ENCODE measurements around the gene KCNJ12. TPM values are rescaled to one million over a fixed set of nuclear protein-coding genes. Genes with fewer than 3 reads are reported as not detected.
"Not testable (repeated sequence)": the region's sequence is repeated elsewhere in the genome, so short reads cannot be mapped to it uniquely, and the experiment has no call there.

KCNJ12 gene
- total RNA-seq, 4 donors from 2014 or later, result 3.8 to 14.2 (median 6.3) TPM

DNA sequence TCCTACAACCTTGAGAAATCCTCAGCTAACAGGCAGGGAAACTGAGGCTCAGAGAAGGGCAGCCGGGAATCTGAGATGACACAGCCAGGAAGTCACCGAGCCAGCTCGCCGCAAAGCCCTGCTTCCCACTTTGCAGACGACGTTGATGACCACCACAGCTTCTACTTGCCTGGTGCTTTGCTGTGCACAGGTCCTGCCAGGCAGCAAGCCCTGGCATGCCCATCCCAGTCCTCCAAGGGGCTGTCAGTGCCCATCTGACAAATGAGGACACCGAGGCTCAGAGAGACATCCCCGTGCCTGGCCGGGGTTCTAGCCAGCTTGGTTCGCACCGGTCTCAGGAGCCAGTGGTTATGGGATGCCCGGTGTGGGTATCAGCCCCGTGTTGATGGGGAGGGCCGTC is 20.1 kb downstream of the KCNJ12 start:
- no peak overlapping the region for H3K4me3 ChIP-seq (ENCODE audit: low read depth, poor library complexity, severe bottlenecking)
- DNase-seq (ENCODE audit: low spot score in 2 of 2), result no peak
- intact Hi-C loops (cut with DNase I; ENCODE audit: low total_unique reads), result no loop called here
- TF ChIP-seq CTCF (IDR thresholded peaks at IDR 0.05) (no peak), POLR2A (IDR thresholded peaks at IDR 0.05) (no peak)
- WGBS, 2 donors, result 78 to 79% methylated on average over 14 of the region's 14 CpGs

DNA sequence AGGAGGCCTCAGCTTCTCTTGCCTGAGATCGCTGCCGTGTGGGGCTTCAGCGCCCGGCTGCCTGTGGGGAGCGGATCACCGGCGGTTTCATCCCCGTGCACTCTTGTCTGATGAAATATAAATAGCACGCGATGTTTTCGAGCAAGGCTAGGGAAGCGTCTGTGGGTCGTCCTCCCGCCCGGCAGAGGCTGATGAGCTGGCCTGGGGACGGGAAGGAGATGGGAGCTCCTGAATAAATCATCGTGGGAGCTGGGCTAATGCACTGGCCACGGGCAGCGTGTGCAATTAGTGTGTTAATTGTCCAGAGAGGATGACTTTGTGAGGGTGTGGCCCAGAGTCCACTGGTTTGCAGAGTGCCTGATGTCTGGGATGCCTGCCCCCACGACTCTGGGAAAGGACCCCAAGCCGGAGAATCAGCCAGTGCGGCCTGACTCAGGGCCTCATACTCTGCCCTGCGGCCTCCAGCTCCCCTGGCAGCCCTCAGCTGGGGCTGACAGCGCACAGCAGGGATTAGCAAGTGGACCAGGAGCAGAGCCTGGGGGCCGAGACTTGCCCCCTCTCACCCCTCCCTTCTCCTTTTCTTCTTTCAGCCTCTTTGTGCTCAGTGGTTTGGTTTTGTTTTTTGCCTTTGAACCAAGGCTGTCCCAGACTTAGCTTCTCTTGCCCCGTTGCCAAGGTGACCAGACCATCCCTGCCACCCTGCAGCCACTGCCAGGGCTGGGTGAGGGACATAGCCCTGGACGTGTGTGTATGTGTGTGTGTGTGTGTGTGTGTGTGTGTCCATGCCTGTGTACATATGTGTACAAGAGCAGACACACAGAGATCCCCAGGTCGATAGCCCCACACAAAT is 21.4 kb downstream of the KCNJ12 start:
- intact Hi-C loops (cut with DNase I; ENCODE audit: low total_unique reads), result no loop called here
- TF ChIP-seq CTCF (IDR thresholded peaks at IDR 0.05) (no peak), POLR2A (IDR thresholded peaks at IDR 0.05) (no peak)
- peak in 1 of 2 donors; percentile 26 for DNase-seq (ENCODE audit: low spot score in 2 of 2)
- no peak overlapping the region for H3K4me3 ChIP-seq (ENCODE audit: low read depth, poor library complexity, severe bottlenecking)
- WGBS, 2 donors, result 73 to 76% methylated on average over 25 to 28 of the region's 28 CpGs

- TF ChIP-seq CTCF (IDR thresholded peaks at IDR 0.05) (no peak), POLR2A (IDR thresholded peaks at IDR 0.05) (no peak)
- 91 to 92% methylated on average over 13 of the region's 13 CpGs for WGBS, 2 donors
- no peak for DNase-seq (ENCODE audit: low spot score in 2 of 2)
- H3K4me3 ChIP-seq (ENCODE audit: low read depth, poor library complexity, severe bottlenecking), result no peak overlapping the region
- intact Hi-C loops (cut with DNase I; ENCODE audit: low total_unique reads), result loop anchor here (2.0 kb wide), 1 partner anchor 287 kb away; no protein-coding TSS in a partner anchor
Measured at GRCh38 chr17:21399474-21400186, 23.5 kb downstream of the KCNJ12 start.

- not testable (repeated sequence) for H3K4me3 ChIP-seq (ENCODE audit: low read depth, poor library complexity, severe bottlenecking); DNase-seq (ENCODE audit: low spot score in 2 of 2)
- WGBS, 2 donors, result 74 to 79% methylated on average over 9 of the region's 9 CpGs
- intact Hi-C loops (cut with DNase I; ENCODE audit: low total_unique reads), result loop anchor here (2.0 kb wide), 1 partner anchor 287 kb away; no protein-coding TSS in a partner anchor
Measured at GRCh38 chr17:21400187-21400569, 24.0 kb downstream of the KCNJ12 start.

DNA sequence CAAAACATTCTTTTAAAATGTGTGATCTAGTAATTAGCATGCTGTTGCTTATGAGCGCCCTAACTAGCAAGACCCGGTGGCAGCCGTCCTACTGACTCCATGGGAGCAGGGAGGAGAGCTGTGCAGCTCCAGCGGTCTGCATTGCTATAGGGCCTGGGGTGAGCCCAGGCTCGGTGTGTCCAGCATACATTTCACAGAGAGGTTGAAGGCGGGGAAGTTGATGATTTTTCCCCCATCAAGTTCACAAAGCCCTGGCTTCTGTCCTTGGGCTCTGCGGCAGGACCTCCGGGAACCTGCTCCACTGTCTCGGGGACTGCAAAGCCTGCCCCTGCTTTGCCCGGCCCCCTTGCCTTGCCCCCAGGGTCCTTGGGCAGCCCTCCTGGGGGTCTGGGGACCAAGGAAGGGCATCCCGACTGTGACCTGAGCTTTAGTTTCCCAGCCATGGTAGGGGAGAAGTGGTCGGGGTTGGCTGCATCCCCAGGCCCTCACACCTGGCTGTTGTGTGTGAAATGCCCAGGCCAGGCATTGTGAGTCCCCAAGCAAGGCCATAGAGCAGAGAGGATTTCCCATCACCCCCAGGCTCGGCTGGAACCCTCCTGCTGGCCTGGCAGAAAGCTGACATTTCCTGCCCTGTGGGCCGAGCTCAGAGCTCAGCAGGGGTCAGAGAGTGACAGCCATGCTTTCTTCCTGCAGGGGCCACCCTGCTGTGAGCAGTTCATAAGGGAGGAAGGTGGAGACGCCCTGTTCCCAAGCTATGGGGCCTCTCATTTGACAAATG is 24.8 kb downstream of the KCNJ12 start:
- no peak overlapping the region for H3K4me3 ChIP-seq (ENCODE audit: low read depth, poor library complexity, severe bottlenecking)
- intact Hi-C loops (cut with DNase I; ENCODE audit: low total_unique reads), result loop anchor here (2.0 kb wide), 1 partner anchor 286 kb away; no protein-coding TSS in a partner anchor
- 85% methylated on average over 15 of the region's 15 CpGs for WGBS, 2 donors
- DNase-seq (ENCODE audit: low spot score in 2 of 2), result no peak
- TF ChIP-seq POLR2A (IDR thresholded peaks at IDR 0.05) (no peak), CTCF (IDR thresholded peaks at IDR 0.05) (no peak)

GRCh38 chr17:21402166-21402571 is 26.0 kb downstream of the KCNJ12 start:
- intact Hi-C loops (cut with DNase I; ENCODE audit: low total_unique reads); H3K4me3 ChIP-seq (ENCODE audit: low read depth, poor library complexity, severe bottlenecking): not testable (repeated sequence)
- WGBS, 2 donors, result 37 to 41% methylated on average over 8 of the region's 8 CpGs
- peak; percentile 64 to 91 for DNase-seq (ENCODE audit: low spot score in 2 of 2)

GRCh38 chr17:21402926-21403325 is 26.8 kb downstream of the KCNJ12 start:
- H3K4me3 ChIP-seq (ENCODE audit: low read depth, poor library complexity, severe bottlenecking); DNase-seq (ENCODE audit: low spot score in 2 of 2); intact Hi-C loops (cut with DNase I; ENCODE audit: low total_unique reads): not testable (repeated sequence)
- WGBS, 2 donors, result 87 to 90% methylated on average over 3 of the region's 3 CpGs

DNA sequence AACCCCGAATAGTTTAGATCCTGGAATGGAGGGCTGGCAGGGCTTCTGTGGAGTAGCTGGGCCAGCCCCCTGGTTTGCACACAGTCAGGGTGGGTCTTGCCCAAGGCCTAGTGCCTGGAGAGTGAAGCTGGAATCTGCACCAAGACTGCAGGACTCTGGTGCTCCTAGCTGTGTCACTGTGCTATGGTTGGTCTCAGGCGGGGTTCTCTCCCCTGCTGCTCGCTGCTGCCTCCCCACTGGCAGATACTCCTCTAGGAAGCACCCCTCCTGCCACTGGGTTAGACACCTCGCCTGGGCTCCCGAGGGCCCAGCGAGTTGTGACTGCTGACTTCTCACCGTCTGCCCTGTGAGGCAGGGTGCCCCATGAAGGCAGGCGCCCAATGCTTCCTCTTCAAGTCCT is 27.9 kb downstream of the KCNJ12 start:
- DNase-seq (ENCODE audit: low spot score in 2 of 2); H3K4me3 ChIP-seq (ENCODE audit: low read depth, poor library complexity, severe bottlenecking); intact Hi-C loops (cut with DNase I; ENCODE audit: low total_unique reads): not testable (repeated sequence)
- WGBS, 2 donors, result 75 to 88% methylated on average over 7 to 8 of the region's 8 CpGs

DNA sequence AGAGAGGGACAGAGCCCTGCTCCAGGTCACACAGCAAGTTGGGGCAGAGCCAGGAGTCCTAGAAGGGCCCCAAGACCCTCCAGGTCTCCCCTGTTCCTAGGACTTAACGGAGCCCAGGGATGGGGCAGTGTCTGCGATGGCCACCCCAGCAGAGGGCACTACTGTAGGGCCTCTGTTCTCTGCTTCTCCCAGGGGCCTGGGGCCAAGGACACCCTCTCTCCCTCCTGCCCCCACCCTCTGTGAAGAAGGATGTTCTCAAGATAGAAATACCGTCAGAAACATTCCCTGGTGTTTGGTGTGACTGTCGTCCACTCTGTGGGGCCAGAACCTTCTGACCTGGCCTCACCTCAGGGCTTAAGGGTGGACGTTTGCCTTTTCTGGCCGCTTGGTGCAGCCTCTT is 28.4 kb downstream of the KCNJ12 start:
- intact Hi-C loops (cut with DNase I; ENCODE audit: low total_unique reads); H3K4me3 ChIP-seq (ENCODE audit: low read depth, poor library complexity, severe bottlenecking); DNase-seq (ENCODE audit: low spot score in 2 of 2): not testable (repeated sequence)
- 71 to 81% methylated on average over 6 of the region's 6 CpGs for WGBS, 2 donors
